Measurements from ENCODE around the gene KDM6A. TPM values are rescaled to one million over a fixed set of nuclear protein-coding genes. Genes with fewer than 3 reads are reported as not detected.

Gene KDM6A
- total and polyA plus RNA-seq, 2 donors (not counting 3 experiments of a cell fraction or from before 2014, with no cell fraction given): 9.0 to 20.6 TPM

DNA sequence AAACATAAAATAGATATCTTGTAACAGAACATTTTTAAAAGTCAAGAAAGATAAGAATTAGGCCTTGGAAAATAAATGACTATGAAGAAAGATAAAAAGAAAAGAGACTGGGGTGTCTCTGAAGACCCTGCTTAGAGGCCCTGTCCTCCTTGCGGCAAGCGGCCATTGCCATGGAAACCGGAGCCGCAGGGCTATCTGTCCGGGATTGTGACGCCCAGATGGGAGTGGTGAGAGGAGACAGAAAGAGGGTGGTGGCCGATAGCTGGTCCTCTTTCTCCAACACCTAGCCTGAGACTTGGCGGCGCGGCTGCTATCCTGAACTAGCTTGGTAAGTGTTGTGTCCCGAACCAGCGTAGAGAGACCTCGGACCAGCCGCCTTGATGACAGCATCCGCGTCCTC lies 29.2 kb upstream of the KDM6A start, which contains the start of gene DUSP21:
Gene DUSP21 (plus strand): TSS at position 269 of the 400 bp plus-strand sequence. CDS start 112 bp downstream, at position 381.
- H3K9me1 ChIP-seq (replicated peaks; ENCODE audit: control insufficient read depth, extremely low read depth, insufficient read depth, low read length): no peaks in the 10 kb centered on the region
- intact Hi-C loops (cut with micrococcal nuclease) (no loop called here), dilution Hi-C loops (cut with MboI; ENCODE audit: extremely low pct_ligation_motif_present, low sequenced_read_pairs) (no loop called here)
- POLR2A ChIA-PET: no interaction called here
- no peak within 1 kb of the TSS for H3K9ac ChIP-seq (replicated peaks; ENCODE audit: extremely low read depth, insufficient read depth, low read length)
- H3K4me3 ChIP-seq (replicated peaks in 1 of 3; ENCODE audit: insufficient read depth in 1 of 3, low read depth in 1 of 3, low read length in 3 of 3): no peak within 1 kb of the TSS
- DNase-seq (ENCODE audit: low read depth, low spot score) (no peak), FAIRE-seq (no peak)
- H3K27ac ChIP-seq (ENCODE audit: insufficient read depth, low read depth, low read length): no peak within 1 kb of the TSS
- BruUV-seq (replicated peaks): no TSS peak
- TF ChIP-seq, protein P1, sequence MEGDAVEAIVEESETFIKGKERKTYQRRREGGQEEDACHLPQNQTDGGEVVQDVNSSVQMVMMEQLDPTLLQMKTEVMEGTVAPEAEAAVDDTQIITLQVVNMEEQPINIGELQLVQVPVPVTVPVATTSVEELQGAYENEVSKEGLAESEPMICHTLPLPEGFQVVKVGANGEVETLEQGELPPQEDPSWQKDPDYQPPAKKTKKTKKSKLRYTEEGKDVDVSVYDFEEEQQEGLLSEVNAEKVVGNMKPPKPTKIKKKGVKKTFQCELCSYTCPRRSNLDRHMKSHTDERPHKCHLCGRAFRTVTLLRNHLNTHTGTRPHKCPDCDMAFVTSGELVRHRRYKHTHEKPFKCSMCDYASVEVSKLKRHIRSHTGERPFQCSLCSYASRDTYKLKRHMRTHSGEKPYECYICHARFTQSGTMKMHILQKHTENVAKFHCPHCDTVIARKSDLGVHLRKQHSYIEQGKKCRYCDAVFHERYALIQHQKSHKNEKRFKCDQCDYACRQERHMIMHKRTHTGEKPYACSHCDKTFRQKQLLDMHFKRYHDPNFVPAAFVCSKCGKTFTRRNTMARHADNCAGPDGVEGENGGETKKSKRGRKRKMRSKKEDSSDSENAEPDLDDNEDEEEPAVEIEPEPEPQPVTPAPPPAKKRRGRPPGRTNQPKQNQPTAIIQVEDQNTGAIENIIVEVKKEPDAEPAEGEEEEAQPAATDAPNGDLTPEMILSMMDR (IDR thresholded peaks at IDR 0.05; ENCODE audit: extremely low read depth in 1 of 2, insufficient read depth in 1 of 2, low read depth in 1 of 2, low read length in 2 of 2): no peak
- TF ChIP-seq MYC (IDR thresholded peaks at IDR 0.05; ENCODE audit: low read depth, low read length): no peak
- no peak for TF ChIP-seq JUN (IDR thresholded peaks at IDR 0.05; ENCODE audit: borderline replicate concordance, insufficient read depth, insufficient read length, low read depth)
- no peak for TF ChIP-seq FOS (IDR thresholded peaks at IDR 0.05; ENCODE audit: borderline replicate concordance, insufficient read depth, low read length)
- no peak for TF ChIP-seq EZH2 (IDR thresholded peaks at IDR 0.05; ENCODE audit: borderline replicate concordance, low read depth, low read length, severe bottlenecking)
- no peak for TF ChIP-seq POLR2AphosphoS5 (IDR thresholded peaks at IDR 0.05; ENCODE audit: insufficient read depth, low read depth, low read length)
- TF ChIP-seq, protein P2, sequence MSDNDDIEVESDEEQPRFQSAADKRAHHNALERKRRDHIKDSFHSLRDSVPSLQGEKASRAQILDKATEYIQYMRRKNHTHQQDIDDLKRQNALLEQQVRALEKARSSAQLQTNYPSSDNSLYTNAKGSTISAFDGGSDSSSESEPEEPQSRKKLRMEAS (IDR thresholded peaks at IDR 0.05; ENCODE audit: insufficient read depth, insufficient read length): no peak
- no peak for TF ChIP-seq POLR2A (IDR thresholded peaks at IDR 0.05; ENCODE audit: low read depth, low read length)
- TF ChIP-seq GATA2 (IDR thresholded peaks at IDR 0.05; ENCODE audit: insufficient read depth, insufficient read length, low read depth, low read length): no peak
- H3K79me2 ChIP-seq (ENCODE audit: control insufficient read depth, insufficient read depth, low read length): no peaks in the 10 kb centered on the region
- H3K9me3 ChIP-seq (replicated peaks; ENCODE audit: control insufficient read depth, insufficient read depth, low read length): no peaks in the 10 kb centered on the region
- no peak within 1 kb of the TSS for H2AFZ ChIP-seq (ENCODE audit: low read depth, low read length)
- no peaks in the 10 kb centered on the region for H4K20me1 ChIP-seq (replicated peaks; ENCODE audit: control insufficient read depth, extremely low read depth, insufficient read depth, low read length)
- H3K4me2 ChIP-seq (ENCODE audit: insufficient read depth, low read length): no peak within 1 kb of the TSS
- CTCF ChIA-PET: no interaction called here
- H3K27me3 ChIP-seq (ENCODE audit: control insufficient read depth in 2 of 2, insufficient read depth in 2 of 2, low read length in 2 of 2): no peaks in the 10 kb centered on the region
- no peaks in the 10 kb centered on the region for H3K4me1 ChIP-seq (ENCODE audit: control insufficient read depth, extremely low read depth, insufficient read depth, low read length)
- H3K36me3 ChIP-seq (ENCODE audit: control insufficient read depth in 2 of 2, extremely low read depth in 1 of 2, insufficient read depth in 2 of 2, low read length in 2 of 2): no peaks in the 10 kb centered on the region
